GM12892 (cell line): ENCODE data around the gene OPHN1.

Source experiments
- POLR2A ChIP-seq: IDR thresholded peaks from 2 replicates; pipeline ENCODE4 v1.6.1; 2011; ENCODE audit warnings: low read depth, low read length, control low read depth
- POLR2AphosphoS5 ChIP-seq: IDR thresholded peaks from 2 replicates; pipeline ENCODE4 v1.6.1; 2011; ENCODE audit warnings: low read depth, low read length, control low read depth
- TAF1 ChIP-seq: IDR thresholded peaks from 2 replicates; pipeline ENCODE4 v1.6.1; 2011; ENCODE audit warnings: low read depth, mild to moderate bottlenecking, control low read depth, low read length, borderline replicate concordance

- no peak for TF ChIP-seq POLR2A
- TF ChIP-seq POLR2AphosphoS5: no peak
- no peak for TF ChIP-seq TAF1
Observed at GRCh38 chrX:68193234-68193633, 240.1 kb downstream of the OPHN1 start.
